ENCODE measurements around the gene GBP6.

DNA sequence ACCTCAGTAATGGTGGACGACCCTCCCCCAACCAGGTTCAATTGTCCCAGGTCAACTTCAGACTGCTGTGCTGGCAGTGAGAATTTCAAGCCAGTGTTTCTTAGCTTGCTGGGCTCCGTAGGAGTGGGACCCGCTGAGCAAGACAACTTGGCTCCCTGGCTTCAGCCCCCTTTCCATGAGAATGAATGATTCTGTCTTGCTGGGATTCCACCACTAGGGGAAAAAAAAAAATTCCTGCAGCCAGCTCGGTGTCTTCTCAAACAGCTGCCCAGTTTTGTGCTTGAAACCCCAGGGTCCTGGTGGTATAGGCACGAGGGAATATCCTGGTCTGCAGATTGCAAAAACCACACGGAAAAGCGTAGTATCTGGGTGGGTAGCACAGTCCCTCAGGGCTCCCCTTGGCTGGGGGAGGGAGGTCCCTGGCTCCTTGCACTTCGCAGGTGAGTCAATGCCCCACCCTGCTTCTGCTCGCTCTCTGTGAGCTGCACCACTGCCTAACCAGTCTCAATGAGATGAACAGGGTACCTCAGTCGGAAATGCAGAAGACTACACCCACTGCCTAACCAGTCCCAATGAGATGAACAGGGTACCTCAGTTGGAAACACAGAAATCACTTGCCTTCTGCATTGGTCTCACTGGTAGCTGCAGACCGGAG lies 41.5 kb downstream of the GBP6 start:
- TF ChIP-seq, protein P1, sequence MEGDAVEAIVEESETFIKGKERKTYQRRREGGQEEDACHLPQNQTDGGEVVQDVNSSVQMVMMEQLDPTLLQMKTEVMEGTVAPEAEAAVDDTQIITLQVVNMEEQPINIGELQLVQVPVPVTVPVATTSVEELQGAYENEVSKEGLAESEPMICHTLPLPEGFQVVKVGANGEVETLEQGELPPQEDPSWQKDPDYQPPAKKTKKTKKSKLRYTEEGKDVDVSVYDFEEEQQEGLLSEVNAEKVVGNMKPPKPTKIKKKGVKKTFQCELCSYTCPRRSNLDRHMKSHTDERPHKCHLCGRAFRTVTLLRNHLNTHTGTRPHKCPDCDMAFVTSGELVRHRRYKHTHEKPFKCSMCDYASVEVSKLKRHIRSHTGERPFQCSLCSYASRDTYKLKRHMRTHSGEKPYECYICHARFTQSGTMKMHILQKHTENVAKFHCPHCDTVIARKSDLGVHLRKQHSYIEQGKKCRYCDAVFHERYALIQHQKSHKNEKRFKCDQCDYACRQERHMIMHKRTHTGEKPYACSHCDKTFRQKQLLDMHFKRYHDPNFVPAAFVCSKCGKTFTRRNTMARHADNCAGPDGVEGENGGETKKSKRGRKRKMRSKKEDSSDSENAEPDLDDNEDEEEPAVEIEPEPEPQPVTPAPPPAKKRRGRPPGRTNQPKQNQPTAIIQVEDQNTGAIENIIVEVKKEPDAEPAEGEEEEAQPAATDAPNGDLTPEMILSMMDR (IDR thresholded peaks at IDR 0.05): no peak
- no peak for TF ChIP-seq POLR2AphosphoS5 (IDR thresholded peaks at IDR 0.05)

Measured in gastroesophageal sphincter (tissue), 3 donors.